CD1c-positive myeloid dendritic cell (primary cell): ENCODE measurements around the gene UBE2M.

Source experiments
- DNase-seq: peaks from one replicate; pipeline ENCODE4 v3.0.0-alpha.2; 2016; ENCODE audit errors: extremely low spot score

UBE2M gene

DNA sequence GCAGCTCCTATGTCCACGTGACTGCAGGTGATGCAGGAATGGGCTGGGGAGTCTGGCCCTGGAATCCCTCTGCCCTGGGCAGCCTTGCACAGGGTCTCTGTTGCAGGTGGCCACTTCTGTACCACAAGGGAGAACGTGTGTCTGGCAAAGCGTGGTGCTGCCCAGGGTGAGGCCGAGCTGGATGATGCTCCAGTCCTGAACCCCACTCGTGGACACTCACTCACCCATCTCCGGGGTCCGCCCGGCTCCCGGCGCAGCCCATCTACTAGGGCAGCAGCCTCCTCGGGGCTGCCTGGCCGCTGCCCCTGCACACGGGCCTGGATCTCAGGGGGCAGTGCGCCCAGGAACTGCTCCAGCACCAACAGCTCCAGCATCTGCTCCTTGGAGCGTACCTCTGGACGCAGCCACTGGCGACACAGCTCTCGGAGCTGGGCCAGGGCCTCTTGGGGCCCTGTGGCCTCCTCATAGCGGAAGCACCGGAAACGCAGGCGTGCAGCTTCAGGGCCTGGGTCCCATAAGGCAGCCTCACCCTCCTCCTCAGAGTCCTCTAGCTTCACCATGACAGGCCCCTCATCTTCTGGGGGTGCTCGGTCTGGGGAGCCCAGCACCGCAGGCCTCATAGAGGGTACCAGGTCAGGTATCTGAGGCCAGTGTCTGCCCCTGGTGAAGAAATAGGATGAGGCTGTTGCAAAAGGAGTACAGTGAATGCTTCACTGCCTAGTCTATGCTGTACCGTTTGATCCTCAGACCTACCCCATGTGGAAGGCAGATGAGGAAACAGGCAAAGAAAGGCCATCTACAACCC, 12.6 kb upstream of the UBE2M start:
- no peak for DNase-seq

GRCh38 chr19:58569943-58570670, 11.7 kb upstream of the UBE2M start:
- DNase-seq = no peak

- no peak for DNase-seq
Measured at GRCh38 chr19:58569191-58569942, 11.0 kb upstream of the UBE2M start.

DNA sequence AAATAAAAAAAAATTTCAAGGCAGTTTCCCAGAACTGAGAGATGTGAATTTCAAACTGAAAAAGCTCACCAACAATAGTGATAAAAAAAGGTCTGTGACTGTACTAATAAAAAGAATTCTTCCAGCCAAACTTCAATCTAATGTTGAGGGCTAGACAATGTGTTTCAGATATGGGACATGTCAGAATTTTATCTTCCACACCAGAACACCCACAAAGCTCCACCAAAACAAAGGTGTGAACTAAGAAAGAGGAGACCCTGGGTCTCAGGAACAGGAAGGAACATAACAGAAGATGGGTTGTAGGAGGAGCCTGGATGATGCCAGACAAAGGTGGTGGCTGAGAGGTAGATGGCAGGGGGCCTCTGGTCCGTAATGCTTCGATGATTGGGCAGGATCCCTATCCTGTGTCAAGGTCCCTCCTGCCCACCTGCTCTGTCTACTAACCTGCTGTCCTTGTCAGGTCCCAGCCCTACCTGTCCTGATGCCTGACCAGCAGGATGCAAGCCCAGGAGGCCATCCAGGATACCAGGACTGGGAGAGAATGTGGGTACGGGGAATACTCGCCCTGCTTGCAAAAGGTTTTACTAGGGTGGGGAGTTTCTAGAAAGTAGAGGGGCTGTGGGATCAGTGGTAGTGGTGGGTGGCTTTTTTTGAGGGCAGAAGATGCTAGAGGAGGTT, 10.2 kb upstream of the UBE2M start:
- DNase-seq = no peak

DNA sequence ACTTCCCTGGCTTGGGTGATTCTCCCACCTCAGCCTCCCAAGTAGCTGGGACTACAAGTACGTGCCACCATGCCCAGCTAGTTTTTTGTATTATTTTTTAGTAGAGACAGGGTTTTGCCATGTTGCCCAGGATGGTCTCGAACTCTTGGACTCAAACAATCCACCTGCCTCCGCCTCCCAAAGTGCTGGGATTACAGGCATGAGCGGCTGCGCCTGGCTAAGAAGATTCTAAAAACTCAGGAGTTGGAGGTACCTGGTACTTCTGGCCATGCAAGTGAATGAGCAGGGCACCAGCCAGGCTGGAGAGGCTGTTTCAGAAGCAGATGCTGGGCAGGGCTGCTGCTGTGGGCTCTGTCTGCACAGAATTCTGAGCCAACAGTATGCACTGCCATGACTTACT, 8.6 kb upstream of the UBE2M start:
- DNase-seq = no peak

- no peak for DNase-seq
Measured at GRCh38 chr19:58563823-58564222, 5.4 kb upstream of the UBE2M start.

DNA sequence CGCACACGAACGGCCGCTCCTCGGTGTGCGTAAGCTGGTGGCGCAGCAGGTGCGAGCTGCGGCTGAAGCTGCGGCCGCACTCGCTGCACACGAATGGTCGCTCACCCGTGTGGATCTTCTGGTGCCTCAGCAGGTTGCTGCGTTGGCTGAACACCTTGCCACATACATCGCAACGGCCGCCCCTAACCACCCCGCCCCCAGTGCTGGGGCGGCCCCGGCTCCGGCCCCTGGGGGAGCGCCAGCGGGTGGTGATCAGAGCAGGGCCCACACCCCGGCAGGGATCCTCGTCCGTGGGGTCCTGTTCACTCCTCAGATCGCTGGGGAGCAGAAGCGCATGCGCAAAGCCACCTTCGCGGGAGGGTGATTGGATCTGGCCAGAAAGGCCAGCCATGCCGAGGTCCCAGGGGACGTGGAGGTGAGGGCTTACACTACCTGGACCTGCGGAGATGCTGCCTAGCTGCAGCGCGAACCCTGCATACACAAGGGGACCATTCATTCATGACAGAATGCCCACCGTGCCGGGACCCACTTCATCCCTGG, 4.7 kb upstream of the UBE2M start:
- DNase-seq = no peak

- DNase-seq = peak; percentile 43
Measured at GRCh38 chr19:58562122-58563033, 4.0 kb upstream of the UBE2M start.

GRCh38 chr19:58561373-58562121, 3.1 kb upstream of the UBE2M start:
- no peak for DNase-seq

- no peak for DNase-seq
Measured at GRCh38 chr19:58560921-58561320, 2.5 kb upstream of the UBE2M start.

- no peak for DNase-seq
Measured at GRCh38 chr19:58560007-58560887, 1.8 kb upstream of the UBE2M start.

GRCh38 chr19:58559275-58560006, 1.0 kb upstream of the UBE2M start:
- peak; percentile 90 for DNase-seq

DNA sequence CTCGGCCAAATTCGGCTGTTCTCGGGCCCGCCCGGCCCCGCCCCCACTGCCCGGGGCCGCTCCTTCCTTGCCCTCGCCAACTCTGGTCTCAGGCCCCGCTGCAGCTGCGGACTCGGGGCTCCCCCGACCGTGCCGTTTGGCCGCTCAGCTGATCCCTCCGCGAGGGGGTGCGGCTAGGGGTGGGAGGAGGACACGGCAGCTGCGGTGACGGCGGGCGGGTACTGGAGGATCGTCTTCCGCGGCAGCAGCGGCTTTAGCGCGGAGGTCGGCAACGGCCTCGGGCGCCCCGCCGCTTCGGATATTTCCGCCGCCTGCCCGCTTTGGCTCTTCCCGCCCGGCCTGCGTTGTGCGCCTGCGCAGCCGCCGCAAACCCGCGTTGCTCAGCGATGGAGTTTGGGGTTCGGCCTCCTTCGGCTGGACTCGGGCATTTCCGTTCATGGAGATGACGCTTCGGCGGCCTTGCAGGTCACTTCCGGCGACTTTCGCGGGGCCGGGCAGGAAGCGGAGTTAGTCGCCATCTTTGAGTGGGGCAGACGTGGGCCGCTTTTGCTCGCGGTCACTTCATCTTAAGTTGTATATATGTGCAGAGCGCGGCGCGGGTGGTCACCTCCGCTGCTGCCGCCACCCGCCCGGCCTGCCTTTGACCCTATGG, 338 bp upstream of the UBE2M start:
- DNase-seq = peak; percentile 100

DNA sequence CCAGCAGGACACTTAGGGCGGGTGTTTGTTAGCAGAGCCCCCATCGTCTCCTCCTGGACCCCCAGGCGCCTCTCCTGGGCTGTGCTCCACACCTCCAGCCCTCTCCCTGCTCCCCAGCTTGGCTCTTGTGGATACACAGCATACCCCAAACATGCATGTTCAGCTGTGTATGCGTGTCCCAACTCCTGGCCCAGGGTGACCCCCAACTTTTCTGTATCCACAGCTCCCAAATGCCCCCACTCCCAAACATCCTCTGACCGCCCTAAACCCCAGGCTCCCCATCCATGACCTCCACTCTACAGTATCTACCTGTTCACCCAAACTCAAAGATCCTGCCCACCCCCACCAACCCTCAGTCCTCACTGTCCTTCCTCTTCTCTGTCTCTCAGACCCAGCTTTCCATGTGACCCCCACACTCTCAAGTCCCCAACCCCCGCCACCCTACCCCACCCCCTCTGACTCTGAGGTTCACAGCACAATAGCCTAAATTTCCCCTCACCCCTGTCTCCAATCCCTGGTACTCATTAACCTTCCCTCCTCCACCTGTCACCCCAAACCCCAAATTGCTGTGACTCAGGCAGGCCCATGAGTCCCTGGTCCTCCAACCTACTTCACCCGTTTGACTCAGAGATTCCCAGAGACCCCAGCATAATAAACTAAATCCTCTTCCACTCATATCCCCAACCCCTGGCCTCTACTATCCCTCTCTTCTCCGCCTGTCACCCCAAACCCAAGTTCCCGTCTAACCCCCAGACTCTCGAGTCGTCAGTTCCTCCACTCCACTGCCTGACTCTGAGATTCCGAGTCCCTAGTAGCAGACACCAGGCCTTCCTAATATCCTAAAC, 968 bp downstream of the UBE2M start:
- no peak for DNase-seq

GRCh38 chr19:58556622-58557220, 1.7 kb downstream of the UBE2M start:
- no peak for DNase-seq

DNA sequence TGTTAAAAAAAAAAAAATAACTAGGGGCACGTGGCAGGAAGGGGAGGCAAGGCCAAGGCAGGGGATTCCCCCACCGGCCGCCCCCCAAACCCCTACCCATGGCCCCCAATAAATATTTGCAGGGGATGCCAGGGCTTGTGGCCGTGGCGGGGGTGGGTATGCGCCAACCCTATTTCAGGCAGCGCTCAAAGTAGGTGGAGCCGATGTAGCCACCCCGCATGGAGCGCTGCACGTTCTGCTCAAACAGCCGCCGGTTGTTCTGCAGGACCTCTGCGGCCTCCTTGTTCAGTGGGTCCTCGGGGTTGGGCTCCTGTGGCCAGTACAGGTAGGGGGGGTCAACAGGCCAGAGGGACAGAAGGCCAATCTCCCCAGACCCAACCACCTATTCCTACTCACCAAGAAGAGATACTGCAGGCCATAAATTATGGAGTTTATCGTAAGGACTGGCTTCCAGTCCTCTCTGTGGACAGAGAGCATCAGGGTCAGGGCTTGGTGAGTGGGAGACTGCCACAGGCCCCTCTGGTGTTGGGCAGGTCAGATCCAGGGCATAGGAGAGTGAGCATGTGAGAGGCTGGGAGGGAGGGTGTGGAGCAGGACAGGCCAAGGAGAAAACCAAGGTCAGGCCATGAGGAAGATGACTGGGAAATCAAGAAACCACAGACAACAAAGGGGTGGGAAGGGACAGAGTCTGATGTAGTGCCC, 2.3 kb downstream of the UBE2M start:
- no peak for DNase-seq
